Suprapubic skin (tissue), 4 donors: ENCODE measurements around the gene KIAA0513. TPM values are rescaled to one million over a fixed set of nuclear protein-coding genes. Genes with fewer than 3 reads are reported as not detected.
"Not testable (repeated sequence)": the region's sequence is repeated elsewhere in the genome, so short reads cannot be mapped to it uniquely, and the experiment has no call there.

ENCODE experiments used
- DNase-seq, 2 donors: peaks; one replicate each; pipeline ENCODE4 v3.0.0-alpha.2; 2019; ENCODE audit warnings: low spot score in 2 of 2
- H3K27ac ChIP-seq: fragments of 200-600 bp; sonication (generic); one replicate; pipeline ENCODE4 v1.5.1; 2019
- H3K27me3 ChIP-seq: fragments of 200-600 bp; sonication (generic); one replicate; pipeline ENCODE4 v1.5.1; 2019
- H3K36me3 ChIP-seq: fragments of 200-600 bp; sonication (generic); one replicate; pipeline ENCODE4 v1.5.1; 2019
- H3K4me1 ChIP-seq: fragments of 200-600 bp; sonication (generic); one replicate; pipeline ENCODE4 v1.5.1; 2019
- H3K4me3 ChIP-seq: fragments of 200-600 bp; sonication (generic); one replicate; pipeline ENCODE4 v1.5.1; 2019; ENCODE audit warnings: mild to moderate bottlenecking
- H3K9me3 ChIP-seq: fragments of 200-600 bp; sonication (generic); one replicate; pipeline ENCODE4 v1.5.1; 2019
- EP300 ChIP-seq: sonication (generic); formaldehyde crosslinking; IDR thresholded peaks from one replicate; pipeline ENCODE4 v1.6.1; 2017; ENCODE audit warnings: antibody characterized with exemption
- POLR2A ChIP-seq, 2 donors: fragments of 450-650 bp; IDR thresholded peaks; one replicate each; pipeline ENCODE4 v1.6.1; 2017; ENCODE audit warnings: antibody characterized with exemption in 2 of 2, mild to moderate bottlenecking in 2 of 2, moderate library complexity in 2 of 2
- POLR2AphosphoS5 ChIP-seq, 3 donors: sonication (generic); formaldehyde crosslinking; IDR thresholded peaks; one replicate each; pipeline ENCODE4 v1.6.1; 2017; ENCODE audit warnings: antibody characterized with exemption in 3 of 3
- WGBS: methylation state at CpG from one replicate; pipeline ENCODE4 v1.1.5; 2018; 5-methylcytosine and 5-hydroxymethylcytosine counted together
- total RNA-seq, 4 donors: library from RNA; depleted of rRNA; stranded (reverse); fragments of >200 nt; gene quantifications; one replicate each; pipeline ENCODE4 v1.1.0, GENCODE V29; 2016
- TF ChIP-seq, protein P1 (sequence below), 2 donors: fragments of 200-600 bp in 1 of 2; fragments of 450-650 bp in 1 of 2; sonication (generic) in 1 of 2; IDR thresholded peaks; one replicate each; pipeline ENCODE4 v1.5.1; 2016 to 2019; ENCODE audit warnings: antibody characterized with exemption in 2 of 2, mild to moderate bottlenecking in 1 of 2, moderate library complexity in 1 of 2

KIAA0513 gene
- total RNA-seq, 4 donors from 2014 or later = 23.7 to 32.3 (median 26.6) TPM

DNA sequence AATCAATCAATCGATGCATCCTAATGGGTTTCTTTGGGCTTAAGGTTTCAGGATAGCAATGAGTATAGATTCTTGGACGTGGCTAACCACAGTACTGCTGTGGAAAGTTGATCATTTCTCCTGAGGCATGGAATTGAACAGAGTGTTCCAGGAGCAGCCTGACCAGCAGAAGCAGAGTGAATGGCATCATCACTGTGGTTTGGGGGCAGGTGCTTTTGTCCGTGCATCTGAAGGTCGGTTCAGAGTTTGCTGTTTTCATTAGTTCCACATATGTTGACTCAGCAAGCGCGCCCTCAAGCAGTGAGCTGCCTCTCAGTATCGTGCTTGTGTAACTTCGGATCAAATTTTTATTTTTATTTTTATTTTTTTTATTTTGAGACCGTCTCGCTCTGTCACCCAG lies 24.9 kb downstream of the KIAA0513 start:
- no peak for DNase-seq
- TF ChIP-seq EP300 (no peak), POLR2AphosphoS5 (IDR thresholded peaks at IDR 0.05) (no peak), POLR2A (IDR thresholded peaks at IDR 0.05) (no peak)
- TF ChIP-seq, protein P1, sequence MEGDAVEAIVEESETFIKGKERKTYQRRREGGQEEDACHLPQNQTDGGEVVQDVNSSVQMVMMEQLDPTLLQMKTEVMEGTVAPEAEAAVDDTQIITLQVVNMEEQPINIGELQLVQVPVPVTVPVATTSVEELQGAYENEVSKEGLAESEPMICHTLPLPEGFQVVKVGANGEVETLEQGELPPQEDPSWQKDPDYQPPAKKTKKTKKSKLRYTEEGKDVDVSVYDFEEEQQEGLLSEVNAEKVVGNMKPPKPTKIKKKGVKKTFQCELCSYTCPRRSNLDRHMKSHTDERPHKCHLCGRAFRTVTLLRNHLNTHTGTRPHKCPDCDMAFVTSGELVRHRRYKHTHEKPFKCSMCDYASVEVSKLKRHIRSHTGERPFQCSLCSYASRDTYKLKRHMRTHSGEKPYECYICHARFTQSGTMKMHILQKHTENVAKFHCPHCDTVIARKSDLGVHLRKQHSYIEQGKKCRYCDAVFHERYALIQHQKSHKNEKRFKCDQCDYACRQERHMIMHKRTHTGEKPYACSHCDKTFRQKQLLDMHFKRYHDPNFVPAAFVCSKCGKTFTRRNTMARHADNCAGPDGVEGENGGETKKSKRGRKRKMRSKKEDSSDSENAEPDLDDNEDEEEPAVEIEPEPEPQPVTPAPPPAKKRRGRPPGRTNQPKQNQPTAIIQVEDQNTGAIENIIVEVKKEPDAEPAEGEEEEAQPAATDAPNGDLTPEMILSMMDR (IDR thresholded peaks at IDR 0.05) = no peak
- Histone ChIP-seq H3K27me3 (no peaks in the 10 kb centered on the region), H3K4me3 (no peak overlapping the region), H3K27ac (no peak overlapping the region), H3K4me1 (peaks cover 29% of the 10 kb centered on the region), H3K36me3 (no peaks in the 10 kb centered on the region), H3K9me3 (no peaks in the 10 kb centered on the region)
- WGBS = 91% methylated on average over 10 of the region's 10 CpGs

DNA sequence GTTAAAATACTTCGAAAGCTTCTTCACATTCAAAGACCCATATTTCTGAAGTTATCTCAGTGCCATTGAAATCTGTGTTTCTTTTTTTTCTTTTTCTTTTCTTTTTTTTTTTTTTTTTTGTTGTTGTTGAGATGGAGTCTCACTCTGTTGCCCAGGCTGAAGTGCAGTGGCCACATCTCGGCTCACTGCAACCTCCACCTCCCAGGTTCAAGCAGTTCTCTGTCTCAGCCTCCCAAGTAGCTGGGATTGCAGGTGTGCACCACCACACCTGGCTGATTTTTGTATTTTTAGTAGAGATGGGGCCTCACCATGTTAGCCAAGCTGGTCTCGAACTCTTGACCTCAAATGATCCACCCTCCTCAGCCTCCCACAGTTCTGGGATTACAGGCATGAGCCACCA lies 26.7 kb downstream of the KIAA0513 start:
- WGBS = over 99% methylated on average over 3 of the region's 3 CpGs
- Histone ChIP-seq H3K4me1 (peaks cover 29% of the 10 kb centered on the region), H3K27ac (peak overlapping the region; percentile 73)
- not testable (repeated sequence) for DNase-seq, H3K4me3 ChIP-seq, H3K9me3 ChIP-seq, H3K27me3 ChIP-seq, H3K36me3 ChIP-seq

DNA sequence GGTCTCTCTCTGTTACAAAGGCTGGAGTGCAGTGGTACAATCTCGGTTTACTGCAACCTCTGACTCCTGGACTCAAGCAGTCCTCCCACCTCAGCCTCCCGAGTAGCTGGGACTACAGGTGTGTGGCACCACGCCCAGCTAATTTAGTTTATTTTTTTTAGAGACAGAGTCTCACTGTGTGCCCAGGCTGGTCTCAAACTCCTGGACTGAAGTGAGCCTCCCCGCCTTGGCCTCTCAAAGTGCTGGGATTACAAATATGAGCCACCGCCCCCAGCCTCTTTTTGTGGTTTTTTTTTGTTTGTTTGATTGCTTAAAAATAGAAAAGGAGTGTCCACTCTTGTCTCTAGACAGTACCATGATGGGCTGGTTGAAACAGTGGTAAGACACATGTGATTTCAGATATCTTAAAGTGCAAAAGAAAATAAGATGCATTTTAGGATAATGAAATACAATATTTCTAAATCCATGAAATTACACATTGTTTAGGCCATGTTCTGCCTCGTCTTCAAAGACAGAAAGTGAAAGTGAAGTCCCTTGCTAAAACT lies 27.4 kb downstream of the KIAA0513 start:
- 65% methylated on average over 6 of the region's 6 CpGs for WGBS
- Histone ChIP-seq H3K36me3 (no peaks in the 10 kb centered on the region), H3K4me1 (peaks cover 29% of the 10 kb centered on the region), H3K9me3 (no peaks in the 10 kb centered on the region), H3K4me3 (peak overlapping the region; percentile 21), H3K27ac (peak overlapping the region; percentile 73), H3K27me3 (no peaks in the 10 kb centered on the region)
- no peak for TF ChIP-seq POLR2AphosphoS5 (IDR thresholded peaks at IDR 0.05)
- TF ChIP-seq, protein P1 (IDR thresholded peaks at IDR 0.05) = no peak
- no peak for TF ChIP-seq POLR2A (IDR thresholded peaks at IDR 0.05)
- TF ChIP-seq EP300 = no peak
- no peak for DNase-seq

DNA sequence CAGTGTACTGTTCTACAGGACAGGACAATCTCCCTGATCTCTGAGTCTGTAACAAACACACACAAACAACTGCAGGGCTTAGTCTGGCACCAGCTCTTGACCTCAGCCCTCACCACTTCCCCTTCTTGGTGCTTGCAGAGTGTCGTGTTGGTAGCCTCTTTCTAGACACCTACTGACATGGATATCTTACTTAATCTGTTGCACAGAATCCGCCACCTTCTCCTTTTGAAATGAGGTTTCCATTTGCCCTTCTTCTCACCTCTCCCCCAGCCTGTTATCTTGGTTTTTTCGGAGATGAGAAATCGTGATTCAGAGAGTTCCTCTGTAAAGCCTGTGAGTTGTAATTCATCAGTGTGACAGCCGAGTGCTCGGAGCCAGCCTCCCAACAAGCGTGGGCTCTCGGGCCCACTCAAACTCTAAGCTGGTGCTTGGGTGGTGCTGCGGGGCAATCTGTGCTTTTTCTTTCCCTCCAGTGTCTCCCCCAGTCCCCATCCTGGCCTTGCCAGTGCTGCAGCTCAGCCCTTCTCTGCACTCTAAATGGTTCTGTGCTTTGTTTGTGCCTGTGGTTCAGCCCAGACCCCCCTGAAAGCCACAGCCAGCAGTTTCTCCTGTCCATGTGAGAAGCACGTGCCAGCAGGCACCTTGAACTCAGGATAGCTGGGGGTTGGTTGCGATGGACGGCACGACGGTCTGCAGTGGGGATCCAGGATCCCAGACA lies 28.1 kb downstream of the KIAA0513 start:
- no peaks in the 10 kb centered on the region for H3K9me3 ChIP-seq
- WGBS = 44% methylated on average over 14 of the region's 14 CpGs
- no peak for DNase-seq
- peak overlapping the region; percentile 21 for H3K4me3 ChIP-seq
- peak overlapping the region; percentile 73 for H3K27ac ChIP-seq
- no peaks in the 10 kb centered on the region for H3K27me3 ChIP-seq
- H3K4me1 ChIP-seq = peaks cover 27% of the 10 kb centered on the region
- TF ChIP-seq, protein P1 (IDR thresholded peaks at IDR 0.05) = no peak
- no peak for TF ChIP-seq EP300
- TF ChIP-seq POLR2A (IDR thresholded peaks at IDR 0.05) = no peak
- no peak for TF ChIP-seq POLR2AphosphoS5 (IDR thresholded peaks at IDR 0.05)
- H3K36me3 ChIP-seq = no peaks in the 10 kb centered on the region

DNA sequence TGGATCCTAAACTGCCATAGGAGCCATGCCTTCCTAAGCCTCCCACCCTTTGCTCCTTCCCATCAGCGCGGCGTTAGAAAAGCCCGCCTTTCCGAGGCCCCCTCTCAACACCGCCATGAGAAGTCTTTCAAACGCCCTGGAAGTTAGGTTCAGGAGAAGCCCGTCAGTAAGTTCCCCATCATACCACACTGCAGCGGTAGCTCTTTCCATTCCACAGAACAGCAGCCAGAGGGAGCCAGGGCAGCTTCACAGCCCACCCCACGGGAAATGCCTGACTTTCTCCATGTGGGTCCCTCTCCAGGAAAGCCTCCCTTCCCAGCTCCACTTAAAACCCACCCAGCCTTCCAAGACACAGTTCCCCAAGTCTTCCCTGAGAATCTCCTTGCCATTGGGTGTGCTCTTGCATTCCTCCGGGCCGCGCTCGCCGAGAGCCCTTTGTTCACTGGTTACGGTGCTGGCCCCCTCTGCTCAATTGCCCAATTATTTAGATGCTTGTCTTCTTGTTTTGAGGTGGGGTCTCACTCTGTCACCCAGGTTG lies 28.7 kb downstream of the KIAA0513 start:
- Histone ChIP-seq H3K27ac (peak overlapping the region; percentile 73), H3K4me3 (peak overlapping the region; percentile 21), H3K4me1 (peaks cover 20% of the 10 kb centered on the region), H3K36me3 (no peaks in the 10 kb centered on the region), H3K27me3 (no peaks in the 10 kb centered on the region), H3K9me3 (no peaks in the 10 kb centered on the region)
- no peak for DNase-seq
- WGBS = 82% methylated on average over 14 of the region's 16 CpGs
- TF ChIP-seq, protein P1 (IDR thresholded peaks at IDR 0.05) = no peak
- no peak for TF ChIP-seq POLR2A (IDR thresholded peaks at IDR 0.05)
- no peak for TF ChIP-seq POLR2AphosphoS5 (IDR thresholded peaks at IDR 0.05)
- TF ChIP-seq EP300 = no peak
